Central memory CD8-positive, alpha-beta T cell (primary cell): ENCODE data around the gene PTPN3.

Experiments
- ATAC-seq: fragments of 150-1000 bp; cut with Tn5 transposase; replicated peaks from 2 replicates; pipeline ENCODE4 v1.10.0; 2022; ENCODE audit warnings: mild to moderate bottlenecking, moderate FRiP score, moderate number of reproducible peaks; ENCODE audit not compliant: poor library complexity, severe bottlenecking; ENCODE audit errors: extremely low read depth
- DNase-seq, 2 donors: peaks; one replicate each; pipeline ENCODE4 v3.0.0; 2021; ENCODE audit warnings: low spot score in 2 of 2
- H3K27ac Mint-ChIP-seq: one replicate; pipeline ENCODE4 v1.8.0; 2022; ENCODE audit warnings: low read depth, mild to moderate bottlenecking, moderate library complexity, mixed read lengths
- H3K27me3 Mint-ChIP-seq: one replicate; pipeline ENCODE4 v1.8.0; 2022; ENCODE audit warnings: mixed read lengths
- H3K36me3 Mint-ChIP-seq: one replicate; pipeline ENCODE4 v1.8.0; 2022; ENCODE audit warnings: mild to moderate bottlenecking, moderate library complexity, mixed read lengths; ENCODE audit not compliant: insufficient read depth
- H3K4me1 Mint-ChIP-seq: one replicate; pipeline ENCODE4 v1.8.0; 2022; ENCODE audit warnings: mixed read lengths
- H3K4me3 Mint-ChIP-seq: one replicate; pipeline ENCODE4 v1.8.0; 2022; ENCODE audit warnings: mild to moderate bottlenecking, moderate library complexity, mixed read lengths
- H3K9me3 Mint-ChIP-seq: one replicate; pipeline ENCODE4 v1.8.0; 2022; ENCODE audit warnings: mixed read lengths

Gene PTPN3

DNA sequence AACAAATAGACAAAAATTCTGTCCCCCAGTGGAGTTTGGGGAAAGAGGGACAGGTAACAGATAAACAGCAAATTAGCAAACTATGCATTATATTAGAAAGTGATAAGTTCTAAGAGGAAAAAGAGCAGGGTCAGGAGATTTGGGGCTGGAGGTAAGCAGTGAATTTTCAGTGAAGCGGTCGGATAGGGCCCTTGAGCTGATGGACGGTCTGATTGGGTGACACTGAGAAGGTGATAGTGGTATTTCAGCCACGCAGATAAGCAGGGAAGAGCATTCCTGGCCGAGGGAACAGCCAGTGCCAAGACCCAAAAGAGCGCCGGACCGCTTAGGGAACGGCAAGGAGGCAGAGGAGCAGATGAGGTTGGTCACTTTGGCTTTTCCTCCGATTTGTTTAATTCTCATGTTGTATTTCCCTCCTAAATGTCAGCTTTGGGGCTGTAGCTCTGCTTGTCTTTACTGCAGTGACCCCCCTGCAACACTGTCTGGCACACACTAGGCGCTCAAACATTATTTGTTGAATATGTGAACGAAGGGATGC is 1.1 kb upstream of the PTPN3 start:
- H3K36me3 Mint-ChIP-seq = peaks cover 3% of the 10 kb centered on the region
- H3K27me3 Mint-ChIP-seq = peaks cover 77% of the 10 kb centered on the region
- H3K27ac Mint-ChIP-seq = no peak overlapping the region
- H3K4me3 Mint-ChIP-seq = no peak overlapping the region
- peaks cover 7% of the 10 kb centered on the region for H3K9me3 Mint-ChIP-seq
- DNase-seq (no peak), ATAC-seq (no peak)
- no peaks in the 10 kb centered on the region for H3K4me1 Mint-ChIP-seq

- Mint-ChIP-seq H3K4me1 (no peaks in the 10 kb centered on the region), H3K9me3 (peaks cover 7% of the 10 kb centered on the region), H3K36me3 (peaks cover 3% of the 10 kb centered on the region), H3K4me3 (no peak overlapping the region), H3K27ac (no peak overlapping the region), H3K27me3 (peaks cover 68% of the 10 kb centered on the region)
- ATAC-seq (no peak), DNase-seq (no peak)
These were observed 617 bp downstream of the PTPN3 start for GRCh38 chr9:109497226-109498153.

GRCh38 chr9:109496841-109497225 is 1.3 kb downstream of the PTPN3 start:
- Mint-ChIP-seq H3K27me3 (peaks cover 62% of the 10 kb centered on the region), H3K4me3 (no peak overlapping the region), H3K27ac (no peak overlapping the region), H3K9me3 (peaks cover 7% of the 10 kb centered on the region), H3K36me3 (peaks cover 3% of the 10 kb centered on the region), H3K4me1 (no peaks in the 10 kb centered on the region)
- DNase-seq (no peak), ATAC-seq (no peak)

GRCh38 chr9:109496218-109496617 is 1.9 kb downstream of the PTPN3 start:
- no peak overlapping the region for H3K4me3 Mint-ChIP-seq
- peaks cover 55% of the 10 kb centered on the region for H3K27me3 Mint-ChIP-seq
- no peak for ATAC-seq
- no peaks in the 10 kb centered on the region for H3K4me1 Mint-ChIP-seq
- H3K36me3 Mint-ChIP-seq = peaks cover 3% of the 10 kb centered on the region
- no peak for DNase-seq
- no peak overlapping the region for H3K27ac Mint-ChIP-seq
- H3K9me3 Mint-ChIP-seq = peaks cover 7% of the 10 kb centered on the region

DNA sequence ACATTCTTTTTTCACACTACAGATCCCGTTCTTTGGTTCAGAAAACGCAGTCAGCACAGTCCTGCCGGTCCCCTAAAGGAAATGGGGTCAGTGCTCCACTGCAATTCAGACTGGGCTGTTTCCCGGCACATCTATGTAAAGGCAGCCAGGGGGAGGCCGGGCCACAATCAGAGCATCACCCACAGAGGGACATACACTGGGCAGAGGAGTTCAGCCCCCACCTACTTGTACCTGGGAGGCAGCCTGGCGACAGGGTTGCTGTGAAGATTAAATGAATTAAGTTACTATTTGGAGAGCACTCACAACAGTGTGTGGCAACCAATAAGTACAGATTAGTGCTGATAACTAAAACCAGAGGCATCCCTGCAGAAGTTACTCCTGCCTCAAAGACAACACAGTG is 4.5 kb downstream of the PTPN3 start:
- H3K4me3 Mint-ChIP-seq = no peak overlapping the region
- ATAC-seq = no peak
- H3K36me3 Mint-ChIP-seq = peaks cover under 1% of the 10 kb centered on the region
- H3K27ac Mint-ChIP-seq = no peak overlapping the region
- peaks cover 2% of the 10 kb centered on the region for H3K9me3 Mint-ChIP-seq
- H3K4me1 Mint-ChIP-seq = no peaks in the 10 kb centered on the region
- no peak for DNase-seq
- peaks cover 38% of the 10 kb centered on the region for H3K27me3 Mint-ChIP-seq

DNA sequence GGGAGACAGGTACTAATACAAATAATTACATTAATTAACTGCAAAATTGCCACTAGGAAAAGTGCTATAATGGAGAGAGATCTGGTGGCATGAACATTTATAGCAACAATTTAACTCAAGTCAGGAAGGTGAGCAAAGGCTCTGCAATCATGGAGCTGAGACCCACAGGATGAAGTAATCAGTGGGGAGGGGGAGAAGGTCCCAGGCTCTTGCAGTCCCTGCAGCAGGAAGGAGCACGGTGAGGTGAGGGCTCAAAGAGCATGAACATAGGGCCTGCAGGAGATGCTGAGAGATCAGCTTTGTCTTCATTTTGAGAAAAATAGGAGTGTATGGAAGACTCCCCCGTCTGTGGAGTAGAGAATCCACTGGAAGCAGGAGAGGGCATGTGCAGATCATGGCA is 6.5 kb downstream of the PTPN3 start:
- Mint-ChIP-seq H3K9me3 (no peaks in the 10 kb centered on the region), H3K36me3 (no peaks in the 10 kb centered on the region), H3K4me3 (no peak overlapping the region), H3K4me1 (no peaks in the 10 kb centered on the region), H3K27ac (no peak overlapping the region), H3K27me3 (peaks cover 39% of the 10 kb centered on the region)
- DNase-seq = no peak
- ATAC-seq = no peak

DNA sequence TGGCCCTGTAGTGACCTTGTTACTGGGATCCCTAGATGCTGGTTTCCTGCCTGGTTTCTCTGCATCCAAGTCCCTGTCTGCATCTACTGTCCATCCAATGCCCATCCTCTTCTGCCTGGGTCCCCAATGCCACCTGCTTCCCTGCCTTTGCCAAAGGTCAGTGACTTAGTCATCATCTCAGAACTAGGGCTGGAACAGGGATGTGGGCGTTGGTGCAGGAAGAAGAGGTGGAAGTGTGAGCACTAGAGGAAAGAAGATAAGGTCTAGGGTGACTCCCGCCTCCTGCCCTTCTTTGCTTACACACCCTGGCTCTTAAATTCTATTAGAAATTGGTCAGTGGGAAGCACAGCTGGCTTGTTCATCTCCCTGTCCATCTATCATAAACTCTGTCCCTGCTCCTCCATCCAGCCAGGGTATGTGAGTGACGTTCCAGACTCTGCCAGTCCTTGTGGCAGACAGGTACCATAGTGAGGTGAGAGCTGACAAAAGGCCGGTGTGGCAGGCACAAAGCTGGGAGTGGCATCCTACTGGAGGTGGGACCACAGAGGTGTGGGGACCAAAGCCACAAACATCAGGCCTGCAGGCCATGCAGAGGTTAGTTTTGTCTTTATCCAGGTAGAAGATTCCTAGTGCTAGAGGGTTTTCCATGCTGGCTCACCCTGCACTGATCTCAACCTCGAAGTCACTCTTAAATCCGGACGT is 9.2 kb downstream of the PTPN3 start:
- Mint-ChIP-seq H3K27me3 (peaks cover 45% of the 10 kb centered on the region), H3K4me1 (no peaks in the 10 kb centered on the region), H3K27ac (no peak overlapping the region), H3K4me3 (no peak overlapping the region), H3K36me3 (peaks cover 3% of the 10 kb centered on the region), H3K9me3 (no peaks in the 10 kb centered on the region)
- DNase-seq (no peak), ATAC-seq (no peak)

DNA sequence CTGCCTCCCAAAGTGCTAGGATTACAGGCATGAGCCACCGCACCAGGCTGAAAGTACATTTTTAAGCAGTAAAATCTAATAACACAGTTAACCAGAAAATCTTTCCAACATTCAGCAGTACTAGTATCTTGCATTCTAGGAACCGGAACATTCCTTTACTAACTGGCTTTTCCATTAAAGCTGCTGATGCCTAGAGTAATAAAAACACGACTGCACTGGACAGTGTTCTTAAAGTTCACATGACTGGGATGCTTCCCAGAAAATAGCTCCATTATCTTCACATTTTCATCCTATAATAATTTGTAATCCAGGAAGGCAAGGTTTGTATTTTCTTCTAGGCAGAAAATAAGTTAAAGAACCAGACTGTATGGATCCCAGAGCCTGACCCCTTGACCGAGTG is 9.8 kb downstream of the PTPN3 start:
- Mint-ChIP-seq H3K4me3 (no peak overlapping the region), H3K9me3 (no peaks in the 10 kb centered on the region), H3K27ac (no peak overlapping the region), H3K27me3 (peaks cover 51% of the 10 kb centered on the region), H3K36me3 (peaks cover 3% of the 10 kb centered on the region), H3K4me1 (no peaks in the 10 kb centered on the region)
- ATAC-seq = no peak
- no peak for DNase-seq

- DNase-seq (no peak), ATAC-seq (no peak)
- Mint-ChIP-seq H3K27ac (no peak overlapping the region), H3K4me1 (no peaks in the 10 kb centered on the region), H3K36me3 (peaks cover 3% of the 10 kb centered on the region), H3K27me3 (peaks cover 62% of the 10 kb centered on the region), H3K4me3 (no peak overlapping the region), H3K9me3 (no peaks in the 10 kb centered on the region)
These were observed 10.9 kb downstream of the PTPN3 start for GRCh38 chr9:109487247-109487646.

DNA sequence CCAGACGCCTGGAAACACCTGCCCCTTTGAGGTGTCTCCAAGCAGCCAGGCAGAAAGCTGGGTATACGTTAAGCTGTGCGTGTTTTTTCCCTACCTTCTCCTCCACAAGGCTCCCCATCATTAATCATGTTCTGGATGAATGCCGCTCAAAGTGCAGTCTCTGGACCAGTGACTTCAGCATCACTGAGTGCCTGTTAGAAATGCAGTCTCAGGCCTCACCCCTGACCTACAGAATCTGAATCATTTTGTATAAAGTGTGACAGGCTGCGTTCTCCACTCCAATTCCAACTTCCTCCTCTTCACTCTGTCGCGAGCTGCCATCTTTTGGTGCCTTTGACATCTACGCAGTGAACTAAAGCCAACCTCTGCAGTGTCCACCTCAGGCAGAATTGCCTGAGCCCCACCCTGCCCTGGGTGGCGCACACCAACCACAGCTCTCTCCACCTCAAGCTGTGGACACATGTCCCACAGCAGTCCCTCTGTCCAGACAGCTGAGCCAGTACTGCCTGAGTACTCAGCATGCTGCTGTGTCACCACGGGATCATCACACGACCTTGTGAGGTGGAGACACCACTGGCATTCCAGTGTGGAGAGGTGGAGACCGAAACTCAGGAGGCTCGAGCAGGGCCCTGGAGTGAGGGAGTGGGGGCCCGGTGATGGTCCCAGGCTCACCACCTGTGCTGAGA is 14.2 kb downstream of the PTPN3 start:
- DNase-seq (no peak), ATAC-seq (no peak)
- no peaks in the 10 kb centered on the region for H3K9me3 Mint-ChIP-seq
- no peak overlapping the region for H3K27ac Mint-ChIP-seq
- no peak overlapping the region for H3K4me3 Mint-ChIP-seq
- H3K27me3 Mint-ChIP-seq = peaks cover 58% of the 10 kb centered on the region
- peaks cover 3% of the 10 kb centered on the region for H3K36me3 Mint-ChIP-seq
- no peaks in the 10 kb centered on the region for H3K4me1 Mint-ChIP-seq

GRCh38 chr9:109482391-109482916 is 15.7 kb downstream of the PTPN3 start:
- ATAC-seq (no peak), DNase-seq (no peak)
- H3K36me3 Mint-ChIP-seq = peaks cover 3% of the 10 kb centered on the region
- H3K27me3 Mint-ChIP-seq = peaks cover 52% of the 10 kb centered on the region
- no peaks in the 10 kb centered on the region for H3K9me3 Mint-ChIP-seq
- H3K27ac Mint-ChIP-seq = no peak overlapping the region
- H3K4me3 Mint-ChIP-seq = no peak overlapping the region
- no peaks in the 10 kb centered on the region for H3K4me1 Mint-ChIP-seq

- Mint-ChIP-seq H3K4me3 (no peak overlapping the region), H3K4me1 (no peaks in the 10 kb centered on the region), H3K27me3 (peaks cover 47% of the 10 kb centered on the region), H3K27ac (no peak overlapping the region), H3K9me3 (no peaks in the 10 kb centered on the region), H3K36me3 (peaks cover 3% of the 10 kb centered on the region)
- no peak for ATAC-seq
- DNase-seq = no peak
These were observed 16.3 kb downstream of the PTPN3 start for GRCh38 chr9:109481856-109482255.
